Fibroblast of skin of left biceps (primary cell): ENCODE results near the gene TIGIT.
"Not testable (repeated sequence)": the region's sequence is repeated elsewhere in the genome, so short reads cannot be mapped to it uniquely, and the experiment has no call there.

Experiments
- DNase-seq, 2 experiments: peaks; one replicate each; pipeline ENCODE4 v3.0.0-alpha.2; 2013; ENCODE audit warnings: low read depth in 2 of 2

The TIGIT gene

GRCh38 chr3:114293838-114294535 lies at the start of gene TIGIT:
Gene TIGIT, plus strand, starts transcription at chr3:114294028. Its CDS starts 34 bp downstream, at chr3:114294062.
- DNase-seq = no peak

GRCh38 chr3:114252954-114253353 lies 40.9 kb upstream of the TIGIT start:
- DNase-seq = no peak

GRCh38 chr3:114253505-114253904 lies 40.3 kb upstream of the TIGIT start:
- no peak for DNase-seq

DNA sequence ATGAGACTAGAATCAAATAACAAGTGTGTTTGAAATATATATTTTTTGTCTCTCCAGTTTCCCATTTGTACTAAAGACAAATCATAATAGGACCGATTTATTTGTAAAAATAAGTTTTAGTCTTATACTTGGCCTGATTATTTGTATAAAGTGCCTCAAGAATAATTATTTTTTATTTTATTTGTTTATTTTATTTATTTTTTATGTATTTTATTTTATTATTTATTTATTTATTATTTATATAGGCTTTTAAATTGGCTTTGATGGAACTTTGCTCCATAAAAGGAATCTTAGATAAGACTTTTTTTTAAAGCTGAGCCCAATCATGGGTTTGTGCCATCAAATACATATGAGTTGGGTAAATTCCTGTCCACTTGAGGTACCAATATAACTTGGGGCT lies 34.3 kb upstream of the TIGIT start:
- no peak for DNase-seq

DNA sequence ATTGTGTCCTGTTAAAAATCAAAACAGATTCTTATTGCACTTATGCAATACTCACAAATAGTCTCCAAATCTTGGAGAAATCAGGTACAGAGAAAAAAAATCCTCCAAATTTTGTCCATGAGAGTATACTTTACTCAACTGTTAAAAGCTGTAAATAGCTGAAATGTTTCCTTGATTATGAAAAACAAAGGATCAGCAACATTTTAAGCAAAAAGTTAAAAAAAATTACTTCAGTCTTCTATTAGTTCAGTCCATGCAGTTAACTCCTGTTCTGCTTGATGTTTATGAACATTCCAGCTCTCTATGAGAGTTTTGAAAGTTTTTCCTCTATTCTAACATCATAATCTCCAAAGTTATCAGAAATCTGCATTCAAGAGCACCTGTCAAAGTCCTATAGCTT lies 33.7 kb upstream of the TIGIT start:
- no peak for DNase-seq

DNA sequence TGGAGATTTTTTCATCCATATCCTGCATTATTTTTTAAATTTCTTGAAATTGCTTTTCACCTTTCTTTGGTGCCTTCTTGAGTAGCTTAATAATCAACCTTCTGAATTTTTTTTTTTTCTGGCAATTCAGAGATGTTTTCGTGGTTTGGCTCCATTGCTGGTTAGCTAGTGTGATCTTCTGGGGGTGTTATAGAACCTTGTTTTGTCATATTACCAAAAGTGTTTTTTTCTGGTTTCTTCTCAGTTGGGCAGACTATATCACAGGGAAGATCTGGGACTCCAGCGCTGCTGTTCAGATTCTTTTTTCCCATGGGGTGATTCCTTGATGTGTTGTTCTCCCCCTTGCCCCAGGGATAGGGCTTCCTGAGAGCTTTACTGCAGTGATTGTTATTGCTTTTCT lies 23.8 kb upstream of the TIGIT start:
- DNase-seq = no peak

GRCh38 chr3:114272271-114272670 lies 21.6 kb upstream of the TIGIT start:
- DNase-seq = no peak

DNA sequence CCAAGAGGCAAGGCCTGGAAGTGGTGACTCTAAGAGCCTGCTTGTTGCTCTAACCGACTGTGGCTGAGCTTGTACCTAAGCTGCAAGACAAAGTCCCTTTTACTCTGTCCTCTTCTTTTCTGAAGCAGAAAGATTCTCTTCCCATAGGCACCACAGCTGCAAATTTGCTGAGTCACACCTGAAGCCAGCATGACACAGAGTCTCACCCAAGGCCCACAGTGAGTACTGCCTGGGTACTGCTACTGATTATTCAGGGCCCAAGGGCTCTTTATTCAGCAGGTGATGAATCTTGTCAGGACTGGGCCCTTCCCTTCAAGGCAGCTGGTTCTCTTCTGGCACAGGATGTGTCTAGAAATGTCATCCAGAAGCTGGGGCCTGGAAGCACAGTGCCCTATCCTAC lies 18.9 kb upstream of the TIGIT start:
- DNase-seq = no peak

DNA sequence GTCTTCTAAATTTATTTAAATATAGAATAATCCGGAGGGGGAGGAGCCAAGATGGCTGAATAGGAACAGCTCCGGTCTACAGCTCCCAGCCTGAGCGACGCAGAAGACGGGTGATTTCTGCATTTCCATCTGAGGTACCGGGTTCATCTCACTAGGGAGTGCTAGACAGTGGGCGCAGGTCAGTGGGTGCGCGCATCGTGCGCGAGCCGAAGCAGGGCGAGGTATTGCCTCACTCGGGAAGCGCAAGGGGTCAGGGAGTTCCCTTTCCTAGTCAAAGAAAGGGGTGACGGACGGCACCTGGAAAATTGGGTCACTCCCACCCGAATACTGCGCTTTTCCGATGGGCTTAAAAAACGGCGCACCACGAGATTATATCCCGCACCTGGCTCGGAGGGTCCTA lies 17.0 kb upstream of the TIGIT start:
- DNase-seq = not testable (repeated sequence)

DNA sequence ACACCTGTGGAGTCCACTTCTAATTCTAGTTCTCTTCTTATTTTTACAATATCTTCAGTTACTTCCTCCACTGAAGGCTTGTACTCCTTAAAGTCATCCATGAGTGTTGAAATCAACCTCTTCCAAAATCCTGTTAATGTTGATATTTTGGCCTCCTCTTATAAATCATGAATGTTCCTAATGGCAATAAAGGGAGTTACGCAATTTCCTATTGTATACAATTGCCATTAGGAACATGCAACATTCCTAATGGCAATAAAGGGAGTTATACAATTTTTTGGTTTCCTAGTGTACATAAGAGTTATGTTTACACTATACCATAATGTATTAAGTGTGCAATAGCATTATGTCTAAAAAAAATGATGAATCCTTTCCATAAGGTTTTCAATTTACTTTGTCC lies 9.2 kb upstream of the TIGIT start:
- DNase-seq = no peak

DNA sequence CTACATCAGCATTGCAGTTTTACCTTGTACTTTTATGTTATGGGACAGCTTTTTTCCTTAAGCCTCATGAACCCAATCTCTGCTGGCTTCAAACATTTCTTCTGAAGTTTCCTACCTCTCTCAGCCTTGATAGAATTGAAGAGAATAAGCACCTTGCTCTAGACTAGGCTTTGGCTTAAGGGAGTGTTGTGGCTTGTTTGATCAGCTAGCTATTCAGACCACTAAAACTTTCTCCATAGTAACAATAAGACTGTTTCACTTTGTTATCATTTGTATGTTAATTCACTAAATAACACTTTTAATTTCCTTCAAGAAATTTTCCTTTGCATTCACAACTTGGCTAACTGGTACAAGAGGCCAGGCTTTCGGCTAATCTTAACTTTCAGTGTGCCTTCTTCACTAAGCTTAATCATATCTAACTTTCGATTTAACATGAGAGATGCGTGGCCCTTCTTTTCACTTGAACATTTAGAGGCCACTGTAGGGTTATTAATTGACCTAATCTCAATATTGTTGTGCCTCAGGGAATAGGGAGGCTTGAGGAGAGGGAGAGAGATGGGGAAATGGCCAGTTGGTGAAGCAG lies 8.1 kb upstream of the TIGIT start:
- no peak for DNase-seq

GRCh38 chr3:114286266-114286665 lies 7.6 kb upstream of the TIGIT start:
- no peak for DNase-seq

- no peak for DNase-seq
These were observed 2.6 kb upstream of the TIGIT start for GRCh38 chr3:114290911-114291901.

- no peak for DNase-seq
These were observed 1.2 kb downstream of the TIGIT start for GRCh38 chr3:114294940-114295480.

- DNase-seq = no peak
These were observed 2.1 kb downstream of the TIGIT start for GRCh38 chr3:114295946-114296345.

- DNase-seq = no peak
These were observed 5.6 kb downstream of the TIGIT start for GRCh38 chr3:114299421-114299820.

GRCh38 chr3:114299941-114300624 lies 6.3 kb downstream of the TIGIT start:
- DNase-seq = no peak

DNA sequence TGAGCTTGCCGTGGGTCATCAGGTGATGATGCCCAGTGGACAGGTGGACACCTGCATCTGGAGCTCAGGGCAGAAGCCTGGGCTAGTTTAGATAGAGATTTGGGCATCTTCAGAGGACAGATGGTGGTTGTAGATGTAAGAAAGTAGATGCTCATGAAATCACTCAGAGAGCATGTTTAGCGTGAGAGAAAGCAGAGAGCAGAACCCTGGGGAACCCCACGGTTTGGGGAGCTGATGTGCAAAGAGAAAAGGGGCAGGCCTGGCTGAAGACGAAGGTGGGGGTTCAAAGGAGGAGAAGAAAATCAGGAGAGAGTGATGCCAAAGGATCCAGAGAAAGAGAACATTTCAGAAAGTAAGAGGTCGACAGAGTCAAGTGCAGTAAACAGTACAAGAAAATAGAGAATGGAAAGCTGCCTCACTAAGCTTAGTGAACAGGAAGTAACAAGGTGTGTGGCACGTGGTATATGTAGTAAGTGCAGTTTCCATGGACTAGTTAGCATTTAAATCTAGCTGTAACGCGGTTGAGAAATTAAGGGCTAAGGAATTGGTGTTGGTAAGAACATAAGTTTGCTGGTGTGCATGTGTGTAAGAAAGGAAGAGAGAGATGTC lies 13.5 kb downstream of the TIGIT start:
- DNase-seq = no peak

GRCh38 chr3:114307832-114308231 lies 14.0 kb downstream of the TIGIT start:
- no peak for DNase-seq

- DNase-seq = no peak
These were observed 14.5 kb downstream of the TIGIT start for GRCh38 chr3:114308377-114308776.

DNA sequence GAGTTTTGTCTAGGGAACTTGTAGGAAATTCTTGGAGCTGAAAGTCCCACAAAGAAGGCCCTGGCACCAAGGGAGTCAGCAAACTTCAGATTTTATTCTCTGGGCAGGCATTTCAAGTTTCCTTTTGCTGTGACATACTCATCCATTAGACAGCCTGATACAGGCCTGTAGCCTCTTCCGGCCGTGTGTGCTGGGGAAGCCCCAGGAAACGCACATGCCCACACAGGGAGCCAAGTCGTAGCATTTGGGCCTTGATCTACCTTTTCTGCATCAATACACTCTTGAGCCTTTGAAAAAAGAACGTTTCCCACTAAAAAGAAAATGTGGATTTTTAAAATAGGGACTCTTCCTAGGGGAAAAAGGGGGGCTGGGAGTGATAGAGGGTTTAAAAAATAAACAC lies 15.0 kb downstream of the TIGIT start:
- no peak for DNase-seq
